Right lung (tissue), 10 donors: ENCODE results near the gene PCDH15. TPM values are rescaled to one million over a fixed set of nuclear protein-coding genes. Genes with fewer than 3 reads are reported as not detected.
A peak's percentile ranks its signal among the peaks of the same experiment; 100 is the strongest.

Experiments
- DNase-seq, 2 donors: peaks; one replicate each; pipeline ENCODE4 v3.0.0-alpha.2; 2013
- long read RNA-seq, 8 donors: transcript quantifications; one replicate each; lab custom pipeline, GENCODE V29; 2026
- polyA plus RNA-seq, 5 donors: library from polyadenylated mRNA; unstranded; fragments of 120-200 nt; gene quantifications; one replicate each; pipeline versions ENCODE4 v1.2.1 to v1.2.3, GENCODE V29; 2013; ENCODE audit warnings: inconsistent platforms in 1 of 5, low replicate concordance in 1 of 5; ENCODE audit not compliant: insufficient read length in 5 of 5, insufficient read depth in 1 of 5

Gene PCDH15
- 1 to 10 TPM; 1.2 to 1.8 (median 1.6) TPM for polyA plus RNA-seq
- long read RNA-seq, donor 1, result 0 reads
- long read RNA-seq, donor 2, result 0 reads
- long read RNA-seq, donor 3, result 0 reads
- long read RNA-seq, donor 4, result 0 reads
- long read RNA-seq, donor 5, result 0 reads
- long read RNA-seq, donor 6, result 0 reads
- long read RNA-seq, donor 7, result 0 reads
- long read RNA-seq, donor 8, result 0 reads

DNA sequence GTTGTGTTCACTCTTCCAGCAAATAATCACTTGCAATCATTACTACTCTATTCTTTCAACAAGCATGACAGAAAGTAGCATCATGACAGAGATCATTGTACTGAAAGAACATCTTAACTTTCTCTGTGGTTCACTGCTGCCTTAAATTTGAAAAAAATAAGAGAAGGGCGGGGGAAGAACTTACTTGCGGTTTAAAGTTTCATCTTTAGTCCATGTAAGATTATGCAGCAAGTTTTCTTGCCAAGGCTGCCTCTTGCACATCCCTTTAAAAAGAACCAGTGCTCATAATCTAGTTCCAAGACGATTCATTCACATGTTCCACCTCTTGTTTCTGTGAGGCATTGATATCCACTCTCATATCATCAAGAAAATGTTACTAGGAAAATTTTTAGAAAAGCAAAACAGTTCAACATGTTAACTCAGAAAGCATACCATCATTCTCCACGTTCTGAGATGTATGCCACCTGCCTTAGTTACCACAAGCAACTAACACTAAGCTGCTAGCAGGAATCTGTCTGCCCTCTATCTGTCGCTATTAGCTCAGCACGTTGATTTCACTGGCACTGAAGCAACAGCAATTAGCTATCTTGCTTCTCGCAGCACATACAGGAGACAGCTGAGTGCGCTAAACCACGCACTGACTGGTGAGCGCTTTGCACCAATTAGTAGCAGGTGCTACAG is at the start of gene PCDH15:
TSS of gene PCDH15 (minus strand) at position 491 of the 681 bp plus-strand sequence. CDS start 136,969 bp downstream, outside the sequence.
- DNase-seq, result peak; percentile 64 to 73

- no peak for DNase-seq
These were observed 42.9 kb upstream of the PCDH15 start for GRCh38 chr10:54843932-54844331.

DNA sequence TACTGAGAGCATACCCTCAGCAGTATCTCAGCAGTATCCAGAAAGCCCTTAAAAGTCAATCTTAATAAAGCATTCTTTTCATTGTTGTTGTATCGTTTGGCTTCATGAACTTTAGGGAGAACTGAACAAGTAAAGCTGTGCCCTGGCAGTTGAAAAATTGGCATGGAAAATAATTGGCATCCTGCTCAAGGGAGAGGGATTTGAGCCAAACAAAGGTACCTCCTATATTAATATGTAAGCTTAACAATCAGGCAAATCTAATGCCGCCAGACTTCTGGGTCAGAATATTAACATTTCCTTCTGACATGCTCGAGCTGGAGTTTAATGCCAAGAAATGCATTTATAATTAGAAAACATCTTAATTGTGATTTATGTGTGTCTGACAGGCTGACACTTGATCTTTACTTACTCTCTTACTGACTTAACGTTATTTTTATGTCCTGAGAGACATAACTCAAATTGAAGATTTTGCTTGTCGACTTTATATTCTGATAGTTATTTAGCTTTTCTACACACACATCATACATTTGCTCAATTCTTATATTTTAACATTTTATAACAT is 42.1 kb upstream of the PCDH15 start:
- DNase-seq, result no peak

DNA sequence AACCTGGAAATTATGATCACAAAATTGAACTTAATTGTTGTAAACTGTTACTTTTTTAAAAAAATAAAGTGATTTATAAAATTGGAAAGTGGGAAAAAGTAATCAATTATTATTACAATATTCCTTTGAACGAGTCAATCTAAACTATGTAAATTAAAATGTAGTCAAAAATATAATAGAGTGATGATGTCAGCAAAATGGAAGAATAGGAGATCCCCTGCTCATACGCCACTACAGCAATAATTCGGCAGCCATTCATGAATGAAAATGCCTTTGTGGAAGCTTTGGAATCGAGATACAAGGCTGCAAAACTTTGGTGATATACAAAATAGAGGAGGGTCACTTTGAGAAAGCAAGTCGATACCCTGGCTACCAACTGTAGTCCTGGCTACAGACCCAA is 36.4 kb upstream of the PCDH15 start:
- no peak for DNase-seq

DNA sequence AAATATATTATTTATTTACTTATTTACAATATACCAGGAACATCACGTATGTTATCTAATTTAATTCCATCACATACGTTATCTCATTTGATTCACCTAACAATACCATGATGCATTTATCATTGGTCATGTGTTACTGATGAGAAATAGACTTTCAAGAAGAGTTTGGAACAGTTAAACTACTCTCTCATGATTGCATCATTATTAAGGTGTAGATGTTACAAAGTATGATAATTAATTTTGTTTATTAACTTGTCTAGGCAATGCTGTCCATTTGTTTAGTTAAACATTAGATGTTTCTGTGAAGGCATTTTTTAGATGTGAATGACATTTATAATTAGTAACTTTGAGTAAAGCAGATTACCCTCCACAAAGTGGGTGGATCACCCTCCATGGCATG is 32.0 kb upstream of the PCDH15 start:
- no peak for DNase-seq

- no peak for DNase-seq
These were observed 26.0 kb upstream of the PCDH15 start for GRCh38 chr10:54826994-54827560.

- no peak for DNase-seq
These were observed 14.6 kb upstream of the PCDH15 start for GRCh38 chr10:54815583-54815982.

DNA sequence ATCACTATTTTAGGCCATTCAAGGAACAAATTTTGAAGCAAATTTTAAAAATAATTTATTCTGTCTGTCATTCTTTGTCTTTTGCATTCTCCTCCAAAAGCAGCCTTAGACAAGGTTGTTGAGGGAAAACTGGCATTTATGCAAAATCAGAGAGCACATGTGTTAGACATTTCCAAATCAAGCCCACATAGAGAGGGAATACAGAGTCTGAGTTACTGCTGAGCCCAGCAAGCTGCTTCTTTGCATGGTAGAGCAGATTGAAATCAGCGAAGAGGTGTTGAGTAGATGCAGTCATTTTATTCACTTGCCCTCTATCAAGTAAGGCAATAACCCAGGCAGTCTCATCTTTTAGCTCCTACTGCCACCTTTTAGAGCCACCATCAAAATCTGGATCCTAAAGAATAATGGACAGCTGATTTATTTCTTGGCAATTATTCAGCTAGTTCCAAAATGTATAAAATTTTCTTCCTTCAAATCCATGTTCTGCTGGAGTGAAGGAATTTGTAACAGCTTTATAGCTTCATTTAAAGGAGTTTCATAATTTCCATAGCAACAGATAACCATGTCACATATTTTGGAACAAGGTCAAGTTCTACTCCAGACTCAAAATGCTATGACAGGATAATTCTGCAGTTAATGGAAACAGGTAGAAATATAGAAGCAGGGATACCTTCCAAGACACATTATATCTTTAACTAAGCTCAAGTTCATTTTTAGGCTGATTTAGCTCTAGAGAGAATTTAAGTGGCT is 7.3 kb upstream of the PCDH15 start:
- peak; percentile 23 to 26 for DNase-seq

DNA sequence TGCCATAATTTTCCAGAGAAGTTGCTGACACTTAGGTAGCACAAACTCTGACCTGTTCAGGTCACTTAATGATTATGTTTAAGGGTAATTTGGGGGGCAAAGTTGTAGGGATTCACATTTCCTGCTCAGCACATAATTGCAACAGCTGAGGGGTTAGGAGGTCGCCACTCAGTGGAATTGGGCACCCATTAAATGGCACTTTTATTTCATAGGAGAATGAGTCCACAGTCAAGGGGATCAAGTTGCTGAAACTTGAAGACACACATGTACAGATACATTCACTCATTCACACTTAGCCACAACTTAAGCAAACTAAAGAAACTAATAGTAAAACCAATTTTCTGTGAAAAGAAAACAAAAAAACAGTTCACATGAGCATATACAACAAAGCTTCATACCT is 1.5 kb downstream of the PCDH15 start:
- no peak for DNase-seq

DNA sequence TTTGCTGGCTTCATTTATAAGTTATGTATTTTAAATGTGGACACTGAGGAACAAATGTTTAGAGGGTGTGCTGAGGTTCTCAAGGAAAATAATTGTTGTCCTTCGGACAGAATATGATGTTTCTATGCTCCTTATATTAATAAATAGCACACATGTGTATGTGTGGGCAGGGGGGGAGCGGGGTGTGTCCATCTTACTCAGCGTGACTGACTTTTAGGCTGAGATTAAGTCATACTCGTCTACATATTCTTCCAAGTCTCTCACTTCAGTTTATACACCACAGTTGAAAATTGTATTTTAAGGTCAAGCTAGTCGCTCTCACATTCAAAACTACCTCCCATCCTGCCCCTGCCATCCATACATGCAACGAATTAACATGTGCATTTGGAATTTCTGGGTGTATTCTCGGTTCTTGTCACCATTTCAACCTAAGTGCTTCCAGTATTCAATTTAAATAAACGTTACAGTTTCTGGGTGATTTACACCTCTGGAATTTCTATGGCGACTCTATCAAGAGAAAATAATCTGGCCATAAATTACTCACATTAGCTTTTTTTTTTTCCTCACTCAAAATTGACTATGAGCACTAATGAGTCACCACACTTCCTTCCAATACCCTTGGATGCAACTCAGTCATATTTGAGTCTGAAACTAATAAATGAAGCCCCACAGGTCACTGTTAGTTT is 3.3 kb downstream of the PCDH15 start:
- DNase-seq, result no peak

GRCh38 chr10:54796881-54797280 is 4.2 kb downstream of the PCDH15 start:
- DNase-seq, result no peak

DNA sequence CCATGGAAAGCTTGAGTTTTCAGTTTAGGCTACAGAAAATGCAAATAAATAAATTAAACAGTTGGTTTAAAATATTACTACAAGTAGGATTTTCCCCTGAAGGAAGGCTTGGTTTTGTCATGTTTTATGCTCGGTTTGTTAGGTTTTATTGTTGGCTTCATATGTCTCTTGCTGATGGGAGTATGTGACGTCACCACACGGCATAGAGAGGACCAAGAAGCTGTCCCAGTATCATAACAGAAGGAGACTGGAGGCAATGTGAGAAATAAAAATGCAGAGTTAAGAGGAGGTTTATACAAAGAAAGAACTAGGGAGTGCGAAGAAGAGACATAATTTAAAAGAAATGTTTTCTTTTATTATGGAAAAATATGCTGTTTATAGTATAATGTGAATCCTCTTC is 24.4 kb downstream of the PCDH15 start:
- DNase-seq, result no peak

DNA sequence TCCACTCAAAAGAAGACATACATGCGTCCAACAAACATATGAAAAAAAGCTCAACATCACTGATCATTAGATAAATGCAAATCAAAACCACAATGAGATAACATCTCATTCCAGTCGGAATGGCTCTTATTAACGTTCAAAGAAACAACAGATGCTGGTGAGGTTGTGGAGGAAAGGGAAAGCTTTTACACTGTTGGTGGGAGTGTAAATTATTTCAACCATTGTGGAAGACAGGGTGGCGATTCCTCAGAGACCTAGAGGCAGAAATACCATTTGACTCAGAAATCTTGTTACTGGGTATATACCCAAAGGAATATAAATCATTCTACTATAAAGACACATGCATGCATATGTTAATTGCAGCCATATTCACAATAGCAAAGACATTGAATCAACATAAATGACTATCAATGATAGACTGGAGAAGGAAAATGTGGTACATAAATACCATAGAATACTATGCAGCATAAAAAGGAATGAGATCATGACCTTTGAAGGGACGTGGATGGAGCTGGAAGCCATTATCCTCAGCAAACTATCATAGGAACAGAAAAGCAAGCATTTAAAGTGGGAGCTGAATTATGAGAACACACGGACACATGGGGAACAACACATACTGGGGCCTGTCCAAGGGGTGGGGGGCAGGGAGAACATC is 28.4 kb downstream of the PCDH15 start:
- no peak for DNase-seq

DNA sequence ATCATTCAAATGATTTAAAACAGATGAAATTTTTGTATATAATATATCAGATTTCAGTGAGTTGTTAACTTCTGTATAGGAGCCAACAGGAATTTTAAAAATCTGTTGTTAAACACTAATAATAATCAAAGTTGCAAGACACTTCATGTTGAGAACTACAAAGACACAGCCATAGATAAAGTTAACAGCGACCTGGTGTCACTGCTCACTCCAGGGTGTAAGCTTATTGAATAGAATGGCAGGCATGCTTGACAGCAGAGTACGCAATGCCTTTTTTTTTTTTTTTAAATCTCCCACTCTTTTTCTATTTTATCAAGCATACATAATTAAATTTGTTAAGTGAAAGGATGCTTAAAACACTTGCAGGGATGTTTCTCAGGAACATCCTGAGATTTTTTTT is 32.0 kb downstream of the PCDH15 start:
- no peak for DNase-seq

DNA sequence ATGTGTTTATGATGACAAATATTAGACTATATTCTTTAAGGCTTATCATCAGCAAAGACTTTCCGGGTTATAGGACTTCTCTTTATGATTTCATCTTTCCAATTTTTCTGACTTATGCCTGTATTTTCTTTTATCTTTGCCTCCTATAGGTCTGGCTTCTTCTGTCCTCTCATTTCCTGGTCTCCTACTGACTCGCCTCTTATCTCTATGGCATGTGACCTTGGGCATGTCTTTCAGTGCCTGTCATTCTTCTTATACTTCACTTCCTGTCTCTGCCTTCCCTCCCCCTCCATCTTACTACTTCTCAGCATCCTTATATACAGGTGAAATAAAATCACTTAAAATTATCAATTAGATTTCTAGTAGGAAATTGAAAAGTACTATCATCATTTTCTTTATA is 42.2 kb downstream of the PCDH15 start:
- no peak for DNase-seq

DNA sequence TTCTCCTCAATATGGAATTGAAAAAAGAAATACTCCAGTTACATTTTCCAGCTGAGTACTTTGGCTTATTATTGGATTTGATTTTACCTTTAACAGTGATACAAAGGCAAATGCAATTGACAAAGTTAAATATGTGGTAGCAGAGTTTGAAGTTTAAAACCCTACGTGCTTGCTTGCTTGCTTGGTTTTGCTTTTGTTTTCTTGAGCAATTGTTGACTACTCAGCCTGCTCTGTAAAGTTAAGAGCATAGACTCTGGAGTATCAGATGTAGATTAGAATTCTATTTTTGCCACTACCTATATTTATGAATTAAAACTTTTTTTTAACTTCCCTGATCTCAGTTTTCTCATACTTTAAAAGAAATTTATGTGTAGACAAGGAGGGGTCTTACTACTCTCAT is 51.4 kb downstream of the PCDH15 start:
- no peak for DNase-seq

DNA sequence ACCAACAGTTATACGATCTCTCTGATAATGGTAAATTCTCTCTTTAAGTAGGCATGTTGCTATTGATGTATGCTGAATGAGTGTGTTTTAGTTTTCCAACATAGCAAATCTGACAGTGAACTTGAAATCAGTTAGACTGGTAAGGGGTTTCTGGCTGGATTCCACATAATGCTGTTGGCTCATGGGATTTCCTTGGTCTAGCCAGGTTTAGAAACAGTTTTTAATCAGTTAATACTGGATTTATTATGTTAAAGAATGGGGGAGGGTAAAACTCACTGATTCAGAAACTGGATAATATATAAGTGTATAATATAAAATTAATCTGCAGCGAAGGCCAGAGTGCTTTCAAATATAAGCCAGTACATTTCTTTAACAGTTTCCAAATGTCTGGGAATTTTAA is 55.6 kb downstream of the PCDH15 start:
- DNase-seq, result peak; percentile 36 to 47

DNA sequence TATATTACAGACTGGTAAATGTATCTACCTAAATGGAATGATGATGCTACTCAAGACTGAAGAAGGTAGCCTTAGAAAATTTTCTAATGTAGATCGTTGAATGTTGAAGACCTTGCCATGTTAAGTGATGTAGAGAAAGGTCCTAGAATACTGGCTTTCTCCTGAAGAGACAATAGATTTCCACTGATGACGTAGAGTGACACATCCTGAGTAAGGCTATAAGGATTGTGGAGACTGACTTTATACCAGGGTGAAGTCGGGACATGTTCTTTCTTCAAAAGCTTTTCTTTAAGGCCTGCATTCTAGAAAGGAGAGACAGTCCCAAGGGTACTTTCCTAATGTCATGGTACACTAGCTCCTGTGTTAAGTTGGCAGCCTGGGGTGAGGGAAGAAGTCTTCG is 58.6 kb downstream of the PCDH15 start:
- no peak for DNase-seq

- DNase-seq, result no peak
These were observed 72.5 kb downstream of the PCDH15 start for GRCh38 chr10:54728511-54728910.

DNA sequence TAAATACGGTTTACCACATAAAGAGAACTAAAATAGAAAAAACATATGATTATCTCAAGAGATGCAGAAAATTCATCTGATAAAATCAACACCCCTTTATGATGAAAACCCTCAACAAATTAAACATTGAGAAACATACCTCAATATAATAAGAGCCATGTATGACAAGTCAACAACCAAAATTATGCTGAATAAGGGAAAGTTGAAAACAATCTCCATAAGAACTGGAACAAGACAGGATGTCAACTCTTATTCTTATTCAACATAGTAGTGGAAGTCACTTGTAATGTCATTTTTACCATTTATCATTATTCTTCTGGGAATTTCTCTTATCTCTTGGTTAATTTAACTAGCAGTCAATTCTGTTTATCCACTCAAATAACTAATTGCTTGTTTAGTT is 79.0 kb downstream of the PCDH15 start:
- no peak for DNase-seq

GRCh38 chr10:54710918-54711317 is 90.1 kb downstream of the PCDH15 start:
- DNase-seq, result no peak
